Ascending aorta (tissue), 2 donors: Measurements from ENCODE around the gene MRPL45. TPM values are rescaled to one million over a fixed set of nuclear protein-coding genes. Genes with fewer than 3 reads are reported as not detected.

ENCODE experiments used
- DNase-seq, 2 donors: peaks; one replicate each; pipeline ENCODE4 v3.0.0-alpha.2; 2019; ENCODE audit warnings: low spot score in 2 of 2
- H3K27ac ChIP-seq, 2 donors: fragments of 200-600 bp; sonication (generic); one replicate each; pipeline ENCODE4 v1.5.1; 2016 to 2017; ENCODE audit warnings: mild to moderate bottlenecking in 1 of 2
- H3K27me3 ChIP-seq: fragments of 200-600 bp; sonication (generic); one replicate; pipeline ENCODE4 v1.5.1; 2017
- H3K36me3 ChIP-seq, 2 donors: fragments of 200-600 bp; sonication (generic); one replicate each; pipeline ENCODE4 v1.5.1; 2016
- H3K4me1 ChIP-seq, 2 donors: fragments of 200-600 bp; sonication (generic); one replicate each; pipeline ENCODE4 v1.5.1; 2016 to 2017; ENCODE audit warnings: mild to moderate bottlenecking in 1 of 2
- H3K4me3 ChIP-seq, 2 donors: fragments of 200-600 bp; sonication (generic); one replicate each; pipeline ENCODE4 v1.5.1; 2016 to 2017; ENCODE audit warnings: mild to moderate bottlenecking in 1 of 2
- H3K9me3 ChIP-seq, 2 donors: fragments of 200-600 bp; sonication (generic); one replicate each; pipeline ENCODE4 v1.5.1; 2016
- CTCF ChIP-seq, 3 experiments: fragments of 200-600 bp in 2 of 3; fragments of 450-650 bp in 1 of 3; sonication (generic) in 2 of 3; IDR thresholded peaks; one replicate each; pipeline ENCODE4 v1.5.1; 2016 to 2019; ENCODE audit warnings: antibody characterized with exemption in 3 of 3, mild to moderate bottlenecking in 1 of 3, moderate library complexity in 1 of 3
- intact Hi-C: fragments of 100-400 bp; cut with DNase I; formaldehyde crosslinking; loops from one replicate; pipeline ENCODE4 v1.15.1; 2023
- total RNA-seq: library from RNA; depleted of rRNA; stranded (reverse); fragments of >200 nt; gene quantifications from one replicate; pipeline ENCODE4 v1.1.0, GENCODE V29; 2016

MRPL45 gene
- total RNA-seq, 1 donor from 2014 or later, result 27.5 TPM

GRCh38 chr17:38338053-38338452, 41.1 kb downstream of the MRPL45 start:
- Histone ChIP-seq H3K36me3 (no peaks in the 10 kb centered on the region), H3K27ac (no peak overlapping the region), H3K4me3 (no peak overlapping the region), H3K9me3 (no peaks in the 10 kb centered on the region), H3K27me3 (no peaks in the 10 kb centered on the region), H3K4me1 (no peaks in the 10 kb centered on the region)
- no peak for DNase-seq
- no peak for TF ChIP-seq CTCF (IDR thresholded peaks at IDR 0.05)
- intact Hi-C loops, result no loop called here

- Histone ChIP-seq H3K27me3 (no peaks in the 10 kb centered on the region), H3K27ac (no peak overlapping the region), H3K36me3 (no peaks in the 10 kb centered on the region), H3K4me1 (no peaks in the 10 kb centered on the region), H3K9me3 (no peaks in the 10 kb centered on the region), H3K4me3 (no peak overlapping the region)
- no peak for DNase-seq
- no peak for TF ChIP-seq CTCF (IDR thresholded peaks at IDR 0.05)
- intact Hi-C loops, result no loop called here
Measured at GRCh38 chr17:38338535-38338934, 41.6 kb downstream of the MRPL45 start.

- H3K4me3 ChIP-seq, result no peak overlapping the region
- intact Hi-C loops, result no loop called here
- no peak for TF ChIP-seq CTCF (IDR thresholded peaks at IDR 0.05)
- no peak for DNase-seq
- H3K36me3 ChIP-seq, result no peaks in the 10 kb centered on the region
- no peaks in the 10 kb centered on the region for H3K4me1 ChIP-seq
- H3K27ac ChIP-seq, result no peak overlapping the region
- no peaks in the 10 kb centered on the region for H3K27me3 ChIP-seq
- no peaks in the 10 kb centered on the region for H3K9me3 ChIP-seq
Measured at GRCh38 chr17:38339891-38340290, 42.9 kb downstream of the MRPL45 start.

GRCh38 chr17:38341035-38341721, 44.2 kb downstream of the MRPL45 start:
- H3K9me3 ChIP-seq, result no peaks in the 10 kb centered on the region
- no peak overlapping the region for H3K27ac ChIP-seq
- intact Hi-C loops, result no loop called here
- H3K4me1 ChIP-seq, result no peaks in the 10 kb centered on the region
- H3K36me3 ChIP-seq, result no peaks in the 10 kb centered on the region
- no peak for DNase-seq
- H3K27me3 ChIP-seq, result no peaks in the 10 kb centered on the region
- TF ChIP-seq CTCF (IDR thresholded peaks at IDR 0.05), result no peak
- H3K4me3 ChIP-seq, result no peak overlapping the region

- Histone ChIP-seq H3K36me3 (no peaks in the 10 kb centered on the region), H3K4me1 (no peaks in the 10 kb centered on the region), H3K27ac (no peak overlapping the region), H3K9me3 (no peaks in the 10 kb centered on the region), H3K4me3 (no peak overlapping the region), H3K27me3 (no peaks in the 10 kb centered on the region)
- no peak for DNase-seq
- no peak for TF ChIP-seq CTCF (IDR thresholded peaks at IDR 0.05)
- intact Hi-C loops, result no loop called here
Measured at GRCh38 chr17:38342886-38343607, 46.1 kb downstream of the MRPL45 start.
